DND-41 (cell line): ENCODE measurements around the gene POU2F1.
A peak's percentile ranks its signal among the peaks of the same experiment; 100 is the strongest.

Experiments used
- ATAC-seq: fragments of 200-7000 bp; cut with Tn5 transposase; 3 replicates; pipeline ENCODE4 v1.9.1; 2021; ENCODE audit warnings: low read depth; ENCODE audit not compliant: insufficient read depth
- DNase-seq: peaks from one replicate; pipeline ENCODE4 v3.0.0-alpha.2; 2020
- H2AFZ ChIP-seq: 2 replicates; pipeline ENCODE4 v1.6.0; 2012; ENCODE audit warnings: low read depth, low read length
- H3K27ac ChIP-seq: 2 replicates; pipeline ENCODE4 v1.5.1; 2012; ENCODE audit warnings: low read length, inconsistent platforms
- H3K27me3 ChIP-seq: fragments of 200-600 bp; sonication (generic); 2 replicates; pipeline ENCODE4 v1.6.0; 2012; ENCODE audit warnings: low read length, mild to moderate bottlenecking, inconsistent platforms; ENCODE audit not compliant: insufficient read depth, poor library complexity
- H3K36me3 ChIP-seq: 2 replicates; pipeline ENCODE4 v1.5.1; 2012; ENCODE audit warnings: low read length, inconsistent platforms; ENCODE audit not compliant: insufficient read depth
- H3K4me1 ChIP-seq: 2 replicates; pipeline ENCODE4 v1.5.1; 2012; ENCODE audit warnings: mild to moderate bottlenecking, low read length; ENCODE audit not compliant: insufficient read depth
- H3K4me2 ChIP-seq: 2 replicates; pipeline ENCODE4 v1.6.0; 2012; ENCODE audit warnings: mild to moderate bottlenecking, moderate library complexity, low read length, inconsistent platforms; ENCODE audit not compliant: insufficient read depth
- H3K4me3 ChIP-seq, 2 experiments: fragments of 200-600 bp in 1 of 2; shearing (Covaris generic) in 1 of 2; 2 replicates each; pipeline ENCODE4 v1.5.1; 2012 to 2016; ENCODE audit warnings: inconsistent platforms in 2 of 2, low read length in 2 of 2, mild to moderate bottlenecking in 2 of 2, low read depth in 1 of 2, moderate library complexity in 1 of 2
- H3K79me2 ChIP-seq: 2 replicates; pipeline ENCODE4 v1.6.0; 2012; ENCODE audit warnings: low read length, inconsistent platforms; ENCODE audit not compliant: insufficient read depth
- H3K9ac ChIP-seq: 2 replicates; pipeline ENCODE4 v1.6.0; 2012; ENCODE audit warnings: low read depth, mild to moderate bottlenecking, inconsistent platforms, low read length, moderate library complexity
- H3K9me3 ChIP-seq: 2 replicates; pipeline ENCODE4 v1.5.1; 2012; ENCODE audit warnings: low read length, moderate library complexity, mild to moderate bottlenecking, inconsistent platforms; ENCODE audit not compliant: insufficient read depth, severe bottlenecking
- H4K20me1 ChIP-seq: 2 replicates; pipeline ENCODE4 v1.6.0; 2012; ENCODE audit warnings: low read length; ENCODE audit not compliant: insufficient read depth
- EZH2 ChIP-seq: IDR thresholded peaks from 3 replicates; pipeline ENCODE4 v1.6.1; 2012; ENCODE audit warnings: borderline replicate concordance, low read depth, mild to moderate bottlenecking, moderate library complexity, low read length, inconsistent platforms; ENCODE audit not compliant: severe bottlenecking
- TF ChIP-seq, protein P1 (sequence below): IDR thresholded peaks from 2 replicates; pipeline ENCODE4 v1.5.1; 2012; ENCODE audit warnings: borderline replicate concordance, low read length, moderate library complexity, mild to moderate bottlenecking; ENCODE audit not compliant: poor library complexity, severe bottlenecking; ENCODE audit errors: extremely low read depth

The POU2F1 gene

DNA sequence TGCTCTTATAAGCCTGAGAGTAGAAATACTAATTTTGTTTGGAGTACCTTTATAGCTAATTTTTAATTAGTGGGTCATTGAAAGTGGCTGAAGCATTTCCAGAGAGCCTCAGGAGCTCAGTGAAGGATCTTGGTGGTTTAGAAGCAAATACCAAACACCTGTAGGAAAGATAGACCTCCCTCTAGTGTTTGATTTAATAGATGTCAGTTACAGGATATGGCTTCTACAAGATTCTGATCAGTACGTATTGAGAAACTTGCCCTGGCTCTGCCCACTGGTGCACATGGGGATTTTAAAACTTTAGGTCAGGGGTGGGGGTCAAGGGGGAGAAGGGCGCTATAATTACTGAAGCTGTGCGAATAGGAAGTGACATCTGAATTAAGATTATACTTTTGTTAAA, 122.2 kb downstream of the POU2F1 start:
- Histone ChIP-seq H3K4me3 (no peak overlapping the region), H3K9ac (no peak overlapping the region), H2AFZ (no peak overlapping the region), H4K20me1 (no peaks in the 10 kb centered on the region), H3K36me3 (peaks cover 2% of the 10 kb centered on the region; the same call in 1 of the 2 replicates), H3K9me3 (no peaks in the 10 kb centered on the region), H3K27me3 (no peaks in the 10 kb centered on the region), H3K4me1 (no peaks in the 10 kb centered on the region), H3K4me2 (no peak overlapping the region), H3K79me2 (peaks cover 3% of the 10 kb centered on the region; the same call in 1 of the 2 replicates), H3K27ac (no peak overlapping the region)
- DNase-seq (no peak), ATAC-seq (peak; percentile 66; the same call in 2 of the 3 replicates)
- no peak for TF ChIP-seq EZH2
- TF ChIP-seq, protein P1, sequence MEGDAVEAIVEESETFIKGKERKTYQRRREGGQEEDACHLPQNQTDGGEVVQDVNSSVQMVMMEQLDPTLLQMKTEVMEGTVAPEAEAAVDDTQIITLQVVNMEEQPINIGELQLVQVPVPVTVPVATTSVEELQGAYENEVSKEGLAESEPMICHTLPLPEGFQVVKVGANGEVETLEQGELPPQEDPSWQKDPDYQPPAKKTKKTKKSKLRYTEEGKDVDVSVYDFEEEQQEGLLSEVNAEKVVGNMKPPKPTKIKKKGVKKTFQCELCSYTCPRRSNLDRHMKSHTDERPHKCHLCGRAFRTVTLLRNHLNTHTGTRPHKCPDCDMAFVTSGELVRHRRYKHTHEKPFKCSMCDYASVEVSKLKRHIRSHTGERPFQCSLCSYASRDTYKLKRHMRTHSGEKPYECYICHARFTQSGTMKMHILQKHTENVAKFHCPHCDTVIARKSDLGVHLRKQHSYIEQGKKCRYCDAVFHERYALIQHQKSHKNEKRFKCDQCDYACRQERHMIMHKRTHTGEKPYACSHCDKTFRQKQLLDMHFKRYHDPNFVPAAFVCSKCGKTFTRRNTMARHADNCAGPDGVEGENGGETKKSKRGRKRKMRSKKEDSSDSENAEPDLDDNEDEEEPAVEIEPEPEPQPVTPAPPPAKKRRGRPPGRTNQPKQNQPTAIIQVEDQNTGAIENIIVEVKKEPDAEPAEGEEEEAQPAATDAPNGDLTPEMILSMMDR, result peak; percentile 48

DNA sequence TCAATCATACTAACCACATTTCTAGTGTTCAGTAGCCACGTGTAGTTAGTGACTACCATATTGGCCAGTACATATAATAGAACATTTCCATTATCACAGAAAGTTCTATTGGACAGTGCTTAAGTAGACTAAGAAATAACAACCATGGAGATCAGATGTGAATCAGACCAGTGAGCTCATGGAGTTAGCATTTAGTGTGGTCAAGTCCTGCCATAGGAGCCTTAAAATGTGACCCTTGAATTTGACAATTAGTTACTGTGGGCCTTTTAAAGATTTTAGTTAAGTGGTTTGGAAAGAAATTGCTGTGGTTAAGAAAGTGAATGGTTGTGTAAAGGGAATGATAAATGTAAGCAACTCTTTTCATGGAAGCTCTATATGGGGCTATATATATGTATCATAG, 123.4 kb downstream of the POU2F1 start:
- ATAC-seq, result no peak
- no peak for DNase-seq

DNA sequence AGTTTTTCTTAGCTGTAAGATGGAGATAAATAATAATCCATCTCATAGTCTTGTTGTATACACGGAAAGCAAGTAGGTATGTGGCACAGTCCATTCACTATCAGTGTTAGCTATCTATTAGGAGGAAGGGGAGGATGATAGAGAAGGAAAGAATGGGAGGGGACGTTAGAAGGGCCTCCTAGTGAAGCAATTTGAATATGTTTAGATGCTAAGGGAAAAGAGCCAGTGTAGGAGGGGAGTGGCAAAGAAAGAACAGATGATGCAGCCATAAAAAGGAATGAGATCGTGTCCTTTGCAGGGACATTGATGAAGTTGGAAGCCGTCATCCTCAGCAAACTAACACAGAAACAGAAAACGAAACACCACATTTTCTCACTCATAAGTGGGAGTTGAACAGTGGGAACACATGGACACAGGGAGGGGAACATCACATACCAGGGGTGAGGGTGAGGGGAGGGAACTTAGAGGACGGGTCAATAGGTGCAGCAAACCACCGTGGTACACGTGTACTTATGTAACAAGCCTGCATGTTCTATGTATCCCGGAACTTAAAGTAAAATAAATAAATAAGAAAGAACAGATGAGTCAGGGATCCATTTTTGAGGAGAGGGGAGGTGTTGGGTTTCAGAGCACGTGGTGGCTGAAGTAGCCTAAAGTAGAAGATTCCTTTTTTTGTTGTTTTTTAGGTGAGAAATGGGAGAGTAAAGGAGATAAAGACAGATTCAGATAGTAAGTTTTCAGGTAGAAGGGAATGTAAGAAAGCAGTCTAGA, 124.1 kb downstream of the POU2F1 start:
- no peak overlapping the region for H3K27ac ChIP-seq
- DNase-seq (no peak), ATAC-seq (no peak)
- no peaks in the 10 kb centered on the region for H3K9me3 ChIP-seq
- H3K4me3 ChIP-seq, result no peak overlapping the region
- H4K20me1 ChIP-seq, result no peaks in the 10 kb centered on the region
- no peaks in the 10 kb centered on the region for H3K4me1 ChIP-seq
- H3K4me2 ChIP-seq, result no peak overlapping the region
- no peak overlapping the region for H2AFZ ChIP-seq
- no peaks in the 10 kb centered on the region for H3K36me3 ChIP-seq
- no peaks in the 10 kb centered on the region for H3K27me3 ChIP-seq
- H3K9ac ChIP-seq, result no peak overlapping the region
- peaks cover 5% of the 10 kb centered on the region; the same call in 1 of the 2 replicates for H3K79me2 ChIP-seq
- no peak for TF ChIP-seq EZH2
- TF ChIP-seq, protein P1, result no peak

More for the DNA sequence above, 123.4 kb downstream of the POU2F1 start:
- no peak overlapping the region for H2AFZ ChIP-seq
- H3K9me3 ChIP-seq, result no peaks in the 10 kb centered on the region
- H3K9ac ChIP-seq, result no peak overlapping the region
- TF ChIP-seq, protein P1, result no peak
- TF ChIP-seq EZH2, result no peak
- no peaks in the 10 kb centered on the region for H4K20me1 ChIP-seq
- H3K36me3 ChIP-seq, result no peaks in the 10 kb centered on the region
- H3K4me2 ChIP-seq, result no peak overlapping the region
- no peaks in the 10 kb centered on the region for H3K27me3 ChIP-seq
- H3K27ac ChIP-seq, result no peak overlapping the region
- H3K4me1 ChIP-seq, result no peaks in the 10 kb centered on the region
- H3K4me3 ChIP-seq, result no peak overlapping the region
- peaks cover 5% of the 10 kb centered on the region; the same call in 1 of the 2 replicates for H3K79me2 ChIP-seq
